GM21447 (cell line): ENCODE data around the gene TBC1D2.
"Not testable (repeated sequence)": the region's sequence is repeated elsewhere in the genome, so short reads cannot be mapped to it uniquely, and the experiment has no call there.

Source experiments
- ATAC-seq: cut with Tn5 transposase; IDR thresholded peaks from one replicate; pipeline ENCODE4 v1.9.1; 2021; ENCODE audit not compliant: unreplicated experiment

The TBC1D2 gene

DNA sequence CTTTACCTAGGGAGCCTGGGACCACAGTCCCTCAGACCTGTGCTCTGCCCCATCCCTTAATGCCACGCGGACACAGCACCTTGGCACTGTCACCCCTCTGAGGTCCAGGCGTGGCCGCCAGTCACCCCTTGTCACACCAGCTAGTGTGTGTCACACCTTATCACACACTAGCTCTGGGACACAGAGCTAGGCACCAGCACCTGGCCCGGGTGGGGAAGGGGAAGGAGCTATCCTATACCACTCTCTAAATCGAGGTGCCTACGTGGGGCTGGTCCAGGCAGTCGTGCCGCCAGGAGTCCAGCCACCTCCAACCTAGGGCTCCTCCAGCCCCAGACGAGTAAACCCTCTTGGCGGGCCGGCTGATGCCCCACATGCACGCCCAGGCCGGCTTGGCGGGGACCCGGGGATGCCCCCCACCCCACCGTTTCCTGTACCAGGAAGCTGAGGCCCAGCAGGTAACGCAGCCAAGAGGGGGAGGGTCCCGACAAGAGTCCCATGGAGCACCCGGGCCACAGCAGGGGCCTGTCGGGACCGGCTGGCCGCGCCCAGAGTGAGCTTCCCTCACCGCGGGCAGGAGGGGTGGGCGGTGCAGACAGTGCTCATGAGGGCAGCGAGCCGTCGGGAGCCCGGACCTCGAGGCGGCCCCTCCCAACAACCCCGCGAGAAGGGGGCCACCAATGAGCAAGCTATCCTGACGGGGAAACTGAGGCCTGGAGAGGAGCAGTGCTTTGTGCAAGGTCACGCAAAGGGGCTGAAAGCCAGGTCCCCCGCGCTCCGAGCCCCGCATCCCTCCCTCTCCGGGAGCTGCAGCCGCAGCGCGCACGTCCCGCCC lies 63.6 kb downstream of the TBC1D2 start:
- ATAC-seq, result peak; percentile 19

DNA sequence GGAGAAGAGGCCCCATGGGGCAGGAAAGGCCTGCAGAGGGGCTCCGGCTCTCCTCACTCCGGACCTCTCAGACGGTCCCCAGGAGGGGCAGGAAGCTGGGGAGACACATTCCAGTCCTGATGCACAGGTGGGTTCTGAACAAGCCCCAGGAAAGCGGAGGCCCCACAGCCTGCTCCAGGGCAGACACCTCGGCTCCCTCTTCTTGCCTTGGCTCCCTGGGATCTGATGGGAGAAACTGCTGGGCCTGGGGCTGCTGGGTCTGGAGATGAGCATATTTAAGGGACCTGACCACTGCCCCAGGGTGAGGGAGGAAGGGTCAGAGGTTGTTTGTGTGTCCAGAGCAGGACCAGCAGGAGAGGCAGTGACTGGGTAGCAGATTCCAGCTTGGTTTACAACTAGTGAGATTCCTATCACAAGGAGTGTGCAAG lies 64.3 kb downstream of the TBC1D2 start:
- ATAC-seq, result no peak

- ATAC-seq, result no peak
These were observed 64.7 kb downstream of the TBC1D2 start for GRCh38 chr9:98190757-98191105.

DNA sequence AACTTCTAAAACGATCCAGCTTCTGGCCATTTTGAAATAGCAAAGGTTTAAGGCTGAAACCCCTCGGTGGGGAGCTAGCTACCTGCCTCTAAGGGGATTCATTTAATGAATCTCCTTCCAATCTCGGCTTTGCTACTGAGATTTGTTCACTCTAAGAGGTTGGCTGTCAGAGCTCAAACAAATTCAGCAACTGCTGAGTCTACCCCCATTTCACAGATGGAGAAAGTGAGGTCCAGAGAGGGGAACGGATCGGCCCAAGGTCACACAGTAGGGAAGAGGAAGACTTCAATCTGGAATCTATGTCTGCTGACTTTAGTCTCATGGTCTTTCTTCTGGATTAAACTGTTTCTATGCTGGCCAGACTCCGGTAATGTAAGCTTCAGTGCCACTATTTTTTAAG lies 66.0 kb downstream of the TBC1D2 start:
- ATAC-seq, result no peak

- ATAC-seq, result no peak
These were observed 67.5 kb downstream of the TBC1D2 start for GRCh38 chr9:98187926-98188325.

GRCh38 chr9:98186236-98186635 lies 69.2 kb downstream of the TBC1D2 start:
- ATAC-seq, result no peak

GRCh38 chr9:98185611-98186171 lies 69.8 kb downstream of the TBC1D2 start:
- no peak for ATAC-seq

DNA sequence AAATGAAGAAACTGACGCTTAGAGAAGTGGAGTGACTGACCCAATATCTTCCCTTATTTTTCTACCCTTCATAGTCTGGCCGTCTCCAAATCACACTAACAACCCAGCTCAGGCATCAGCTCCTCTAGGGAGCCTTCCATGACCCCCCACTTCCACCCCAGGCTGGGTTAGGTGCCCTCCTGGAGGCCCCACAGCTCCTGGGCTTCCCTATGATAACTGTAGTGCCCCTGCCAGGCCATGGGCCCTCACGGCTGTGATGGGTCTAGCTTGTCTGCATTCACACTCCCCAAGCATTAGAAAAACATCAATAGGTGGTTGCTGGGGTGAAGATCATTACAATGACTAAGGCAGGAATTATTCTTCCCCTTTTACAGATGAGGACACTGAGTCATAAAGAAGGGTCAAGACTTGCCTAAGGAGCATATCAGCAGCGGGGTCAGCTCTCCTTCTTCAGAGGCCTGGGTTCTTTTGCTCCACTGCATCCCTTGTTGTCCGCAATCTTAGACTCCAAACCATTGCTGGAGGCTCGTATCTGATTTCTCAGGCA lies 70.4 kb downstream of the TBC1D2 start:
- no peak for ATAC-seq

- no peak for ATAC-seq
These were observed 71.1 kb downstream of the TBC1D2 start for GRCh38 chr9:98184326-98184725.

- ATAC-seq, result no peak
These were observed 72.4 kb downstream of the TBC1D2 start for GRCh38 chr9:98182889-98183599.

- no peak for ATAC-seq
These were observed 73.2 kb downstream of the TBC1D2 start for GRCh38 chr9:98182069-98182820.

DNA sequence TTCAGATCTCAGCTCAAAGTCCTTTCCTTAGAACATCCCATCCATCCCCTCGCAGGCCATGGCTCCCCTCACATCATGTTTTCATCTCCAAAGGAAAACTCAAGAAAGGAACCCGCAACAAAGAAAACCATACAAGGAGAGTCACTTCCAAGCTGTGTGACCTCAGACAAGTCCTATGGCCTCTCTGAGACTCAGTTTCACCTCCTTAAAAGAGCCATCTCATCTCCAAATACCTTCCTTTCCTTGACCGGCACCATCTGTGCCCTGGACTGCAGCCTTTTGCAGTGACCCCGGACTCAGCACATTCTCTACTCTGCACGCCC lies 73.7 kb downstream of the TBC1D2 start:
- no peak for ATAC-seq

DNA sequence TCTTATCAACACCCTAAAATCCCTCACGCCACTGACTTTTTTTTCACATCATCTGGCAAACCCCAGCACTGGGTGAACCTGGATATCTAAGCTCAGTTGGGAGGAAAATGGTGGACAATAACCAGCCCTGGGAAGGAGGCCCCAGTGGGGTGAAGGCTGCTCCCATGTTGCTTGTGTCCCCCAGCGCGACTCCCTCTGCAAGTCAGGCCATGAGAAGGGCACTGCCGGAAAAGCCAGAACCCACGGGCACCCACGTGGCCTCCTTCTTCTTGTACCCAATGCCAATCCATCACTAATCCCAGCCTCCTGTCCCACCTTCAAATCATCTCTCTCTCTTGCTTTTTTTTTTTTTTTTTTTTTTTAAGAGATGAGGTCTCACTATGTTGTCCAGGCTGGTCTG lies 74.5 kb downstream of the TBC1D2 start:
- no peak for ATAC-seq

GRCh38 chr9:98178874-98179850 lies 76.3 kb downstream of the TBC1D2 start:
- no peak for ATAC-seq

GRCh38 chr9:98176391-98177259 lies 78.8 kb downstream of the TBC1D2 start:
- ATAC-seq, result no peak

GRCh38 chr9:98175762-98176161 lies 79.7 kb downstream of the TBC1D2 start:
- ATAC-seq, result no peak

GRCh38 chr9:98175028-98175569 lies 80.3 kb downstream of the TBC1D2 start:
- ATAC-seq, result no peak

- ATAC-seq, result not testable (repeated sequence)
These were observed 80.9 kb downstream of the TBC1D2 start for GRCh38 chr9:98174502-98174918.

GRCh38 chr9:98173181-98173580 lies 82.3 kb downstream of the TBC1D2 start:
- no peak for ATAC-seq
